ENCODE measurements around the gene GPR158. TPM values are rescaled to one million over a fixed set of nuclear protein-coding genes. Genes with fewer than 3 reads are reported as not detected.

Gene GPR158
- total and polyA plus RNA-seq, 9 of the 15 experiments (the other 6 are each of a cell fraction or from before 2014, with no cell fraction given), result 4.0 to 7.6 (median 5.0) TPM

GRCh38 chr10:25573316-25573715 lies 398.5 kb downstream of the GPR158 start:
- no TSS peak for BruUV-seq (replicated peaks)
- Histone ChIP-seq H3K4me2 (ENCODE audit: insufficient read depth, low read length) (no peak overlapping the region), H4K20me1 (replicated peaks; ENCODE audit: control insufficient read depth, insufficient read depth, low read length) (no peaks in the 10 kb centered on the region), H2AFZ (ENCODE audit: low read depth, low read length) (no peak overlapping the region), H3K4me1 (replicated peaks in 1 of 2; ENCODE audit: control insufficient read depth in 2 of 2, insufficient read depth in 2 of 2, low read length in 2 of 2) (no peaks in the 10 kb centered on the region), H3K27ac (ENCODE audit: extremely low read depth, low read depth, low read length) (no peak overlapping the region), H3K4me3 (no peak overlapping the region), H3K9me1 (ENCODE audit: control insufficient read depth, insufficient read depth, low read length) (no peaks in the 10 kb centered on the region), H3K79me2 (ENCODE audit: control insufficient read depth, insufficient read depth, low read length) (no peaks in the 10 kb centered on the region), H3K27me3 (ENCODE audit: control insufficient read depth in 2 of 2, insufficient read depth in 2 of 2, low read length in 2 of 2) (no peaks in the 10 kb centered on the region), H3K9ac (ENCODE audit: insufficient read depth in 1 of 2, low read depth in 2 of 2, low read length in 2 of 2) (no peak overlapping the region), H3K36me3 (ENCODE audit: control insufficient read depth, insufficient read depth, low read length) (no peaks in the 10 kb centered on the region), H3K9me3 (replicated peaks; ENCODE audit: control insufficient read depth, insufficient read depth, low read depth, low read length) (no peaks in the 10 kb centered on the region)
- ATAC-seq (no peak), DNase-seq (ENCODE audit: extremely low read depth in 1 of 4, low spot score in 3 of 4) (no peak), FAIRE-seq (no peak)
- ChIA-PET CTCF (ENCODE audit: low intra/inter-chr PET ratio) (no interaction called here), POLR2A (no interaction called here)
- WGBS (ENCODE audit: insufficient coverage, low coverage, missing lambda C conversion rate), result 64% methylated on average over 3 of the region's 3 CpGs
- no peak for TF ChIP-seq CUX1 (CRISPR knock-in tag; IDR thresholded peaks at IDR 0.05)
- no peak for TF ChIP-seq NCOA6 (IDR thresholded peaks at IDR 0.05)
- TF ChIP-seq PKNOX1 (IDR thresholded peaks at IDR 0.05), result no peak
- TF ChIP-seq POLR2G (IDR thresholded peaks at IDR 0.05; ENCODE audit: low read depth, low read length), result no peak
- TF ChIP-seq ELK1 (CRISPR knock-in tag; IDR thresholded peaks at IDR 0.05), result no peak
- TF ChIP-seq ETV1 (tag; conservative IDR thresholded peaks at IDR 0.05; ENCODE audit: low read depth), result no peak
- no peak for TF ChIP-seq MAFK (IDR thresholded peaks at IDR 0.05; ENCODE audit: low read length)
- TF ChIP-seq NFATC3 (IDR thresholded peaks at IDR 0.05), result no peak
- intact Hi-C loops (cut with micrococcal nuclease) (no loop called here), in situ Hi-C loops (cut with MboI) (no loop called here)
